Mesothelial cell of epicardium (in vitro differentiated cells): Measurements from ENCODE around the gene AK9. TPM values are rescaled to one million over a fixed set of nuclear protein-coding genes. Genes with fewer than 3 reads are reported as not detected.
A peak's percentile ranks its signal among the peaks of the same experiment; 100 is the strongest.
"Not testable (repeated sequence)": the region's sequence is repeated elsewhere in the genome, so short reads cannot be mapped to it uniquely, and the experiment has no call there.

Source experiments
- DNase-seq, 2 experiments: peaks; one replicate each; pipeline ENCODE4 v3.0.0; 2021; ENCODE audit warnings: low spot score in 2 of 2; ENCODE audit not compliant: unreplicated experiment in 2 of 2
- H3K27ac Mint-ChIP-seq: 2 replicates; pipeline ENCODE4 v1.8.0; 2021; ENCODE audit warnings: mixed read lengths
- H3K27me3 Mint-ChIP-seq: 2 replicates; pipeline ENCODE4 v1.8.0; 2021; ENCODE audit warnings: low read depth, mixed read lengths
- H3K36me3 Mint-ChIP-seq: 2 replicates; pipeline ENCODE4 v1.8.0; 2021; ENCODE audit warnings: mixed read lengths
- H3K4me1 Mint-ChIP-seq: 2 replicates; pipeline ENCODE4 v1.8.0; 2021; ENCODE audit warnings: mixed read lengths
- H3K4me3 Mint-ChIP-seq: 2 replicates; pipeline ENCODE4 v1.8.0; 2021; ENCODE audit warnings: mild to moderate bottlenecking, moderate library complexity, mixed read lengths
- H3K9me3 Mint-ChIP-seq: 2 replicates; pipeline ENCODE4 v1.8.0; 2021; ENCODE audit warnings: mixed read lengths
- CTCF ChIP-seq: fragments of 200-600 bp; sonication (generic); IDR thresholded peaks from one replicate; pipeline ENCODE4 v1.5.0; 2021; ENCODE audit warnings: antibody characterized with exemption; ENCODE audit not compliant: unreplicated experiment
- total RNA-seq: library from RNA; stranded (reverse); gene quantifications from 3 replicates; pipeline ENCODE4 v1.2.1, GENCODE V29; 2021

Gene AK9
- total RNA-seq, 1 donor from 2014 or later, result 6.7 TPM

- no peak for DNase-seq
- H3K27ac Mint-ChIP-seq, result no peak overlapping the region
- no peaks in the 10 kb centered on the region for H3K27me3 Mint-ChIP-seq
- no peak overlapping the region for H3K4me3 Mint-ChIP-seq
- H3K4me1 Mint-ChIP-seq, result no peaks in the 10 kb centered on the region
- peaks cover 34% of the 10 kb centered on the region for H3K9me3 Mint-ChIP-seq
- peaks cover 7% of the 10 kb centered on the region for H3K36me3 Mint-ChIP-seq
- TF ChIP-seq CTCF, result peak; percentile 66
These were observed 95.0 kb downstream of the AK9 start for GRCh38 chr6:109595998-109596397.

GRCh38 chr6:109580519-109580918 lies 110.5 kb downstream of the AK9 start:
- Mint-ChIP-seq H3K27ac (no peak overlapping the region), H3K27me3 (peaks cover 11% of the 10 kb centered on the region), H3K36me3 (no peaks in the 10 kb centered on the region), H3K4me1 (no peaks in the 10 kb centered on the region), H3K9me3 (peaks cover 11% of the 10 kb centered on the region), H3K4me3 (no peak overlapping the region)
- no peak for DNase-seq
- TF ChIP-seq CTCF, result no peak

- H3K4me3 Mint-ChIP-seq, result no peak overlapping the region
- H3K27me3 Mint-ChIP-seq, result peaks cover 16% of the 10 kb centered on the region
- H3K27ac Mint-ChIP-seq, result no peak overlapping the region
- peaks cover 15% of the 10 kb centered on the region for H3K9me3 Mint-ChIP-seq
- H3K36me3 Mint-ChIP-seq, result no peaks in the 10 kb centered on the region
- H3K4me1 Mint-ChIP-seq, result no peaks in the 10 kb centered on the region
- TF ChIP-seq CTCF, result no peak
- DNase-seq, result no peak
These were observed 111.6 kb downstream of the AK9 start for GRCh38 chr6:109579361-109579760.

GRCh38 chr6:109569901-109570300 lies 121.1 kb downstream of the AK9 start:
- not testable (repeated sequence) for H3K27ac Mint-ChIP-seq, H3K4me3 Mint-ChIP-seq, DNase-seq, H3K9me3 Mint-ChIP-seq, H3K36me3 Mint-ChIP-seq, H3K4me1 Mint-ChIP-seq
- peaks cover 11% of the 10 kb centered on the region for H3K27me3 Mint-ChIP-seq

GRCh38 chr6:109561844-109562243 lies 129.2 kb downstream of the AK9 start:
- H3K36me3 Mint-ChIP-seq, result no peaks in the 10 kb centered on the region
- H3K4me1 Mint-ChIP-seq, result no peaks in the 10 kb centered on the region
- TF ChIP-seq CTCF, result no peak
- no peak overlapping the region for H3K4me3 Mint-ChIP-seq
- no peak for DNase-seq
- peaks cover 8% of the 10 kb centered on the region for H3K9me3 Mint-ChIP-seq
- no peak overlapping the region for H3K27ac Mint-ChIP-seq
- peaks cover 2% of the 10 kb centered on the region for H3K27me3 Mint-ChIP-seq

GRCh38 chr6:109531446-109531845 lies 159.6 kb downstream of the AK9 start:
- H3K9me3 Mint-ChIP-seq, result no peaks in the 10 kb centered on the region
- H3K4me3 Mint-ChIP-seq, result no peak overlapping the region
- no peak overlapping the region for H3K27ac Mint-ChIP-seq
- no peaks in the 10 kb centered on the region for H3K27me3 Mint-ChIP-seq
- DNase-seq, result no peak
- no peak for TF ChIP-seq CTCF
- H3K36me3 Mint-ChIP-seq, result no peaks in the 10 kb centered on the region
- H3K4me1 Mint-ChIP-seq, result no peaks in the 10 kb centered on the region
